ENCODE measurements around the gene CCDC148.

DNA sequence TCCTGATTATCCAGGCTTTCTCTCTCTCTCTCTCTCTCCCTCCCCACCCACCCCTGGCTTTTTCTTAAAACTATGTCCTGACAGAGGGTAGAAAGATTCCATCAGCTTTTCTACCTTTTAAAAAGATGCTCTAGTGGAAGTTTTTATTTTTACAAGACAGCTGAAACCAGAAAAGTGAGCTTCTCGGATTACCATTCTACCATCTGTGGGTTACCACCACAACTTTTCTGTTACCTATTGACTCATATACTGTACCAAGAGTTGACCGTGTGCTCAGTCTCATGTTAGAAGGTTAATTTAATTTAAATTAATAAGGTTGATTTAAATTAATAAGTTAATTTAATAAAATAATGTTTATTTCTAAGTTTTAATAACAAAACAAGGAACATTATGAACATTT is 217.3 kb downstream of the CCDC148 start:
- TF ChIP-seq, protein P1, sequence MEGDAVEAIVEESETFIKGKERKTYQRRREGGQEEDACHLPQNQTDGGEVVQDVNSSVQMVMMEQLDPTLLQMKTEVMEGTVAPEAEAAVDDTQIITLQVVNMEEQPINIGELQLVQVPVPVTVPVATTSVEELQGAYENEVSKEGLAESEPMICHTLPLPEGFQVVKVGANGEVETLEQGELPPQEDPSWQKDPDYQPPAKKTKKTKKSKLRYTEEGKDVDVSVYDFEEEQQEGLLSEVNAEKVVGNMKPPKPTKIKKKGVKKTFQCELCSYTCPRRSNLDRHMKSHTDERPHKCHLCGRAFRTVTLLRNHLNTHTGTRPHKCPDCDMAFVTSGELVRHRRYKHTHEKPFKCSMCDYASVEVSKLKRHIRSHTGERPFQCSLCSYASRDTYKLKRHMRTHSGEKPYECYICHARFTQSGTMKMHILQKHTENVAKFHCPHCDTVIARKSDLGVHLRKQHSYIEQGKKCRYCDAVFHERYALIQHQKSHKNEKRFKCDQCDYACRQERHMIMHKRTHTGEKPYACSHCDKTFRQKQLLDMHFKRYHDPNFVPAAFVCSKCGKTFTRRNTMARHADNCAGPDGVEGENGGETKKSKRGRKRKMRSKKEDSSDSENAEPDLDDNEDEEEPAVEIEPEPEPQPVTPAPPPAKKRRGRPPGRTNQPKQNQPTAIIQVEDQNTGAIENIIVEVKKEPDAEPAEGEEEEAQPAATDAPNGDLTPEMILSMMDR (IDR thresholded peaks at IDR 0.05; ENCODE audit: insufficient read depth, low read length, poor library complexity, severe bottlenecking) = no peak
- no peak for TF ChIP-seq EZH2phosphoT487 (conservative IDR thresholded peaks at IDR 0.05; ENCODE audit: low read length)
